GM18951 (cell line): ENCODE data around the gene GUCD1.
"Not testable (repeated sequence)": the region's sequence is repeated elsewhere in the genome, so short reads cannot be mapped to it uniquely, and the experiment has no call there.

Experiments used
- POLR2A ChIP-seq: IDR thresholded peaks from 4 replicates; pipeline ENCODE4 v1.6.1; 2011; ENCODE audit warnings: mild to moderate bottlenecking; ENCODE audit not compliant: insufficient read length, insufficient read depth; ENCODE audit errors: extremely low read depth
- in situ Hi-C: fragments of 300-500 bp; cut with MboI; formaldehyde crosslinking; loops from one replicate; pipeline ENCODE4 v1.12.0; 2022; ENCODE audit warnings: low sequenced_read_pairs, mixed read lengths, inconsistent platforms; ENCODE audit not compliant: unreplicated experiment

GUCD1 gene

DNA sequence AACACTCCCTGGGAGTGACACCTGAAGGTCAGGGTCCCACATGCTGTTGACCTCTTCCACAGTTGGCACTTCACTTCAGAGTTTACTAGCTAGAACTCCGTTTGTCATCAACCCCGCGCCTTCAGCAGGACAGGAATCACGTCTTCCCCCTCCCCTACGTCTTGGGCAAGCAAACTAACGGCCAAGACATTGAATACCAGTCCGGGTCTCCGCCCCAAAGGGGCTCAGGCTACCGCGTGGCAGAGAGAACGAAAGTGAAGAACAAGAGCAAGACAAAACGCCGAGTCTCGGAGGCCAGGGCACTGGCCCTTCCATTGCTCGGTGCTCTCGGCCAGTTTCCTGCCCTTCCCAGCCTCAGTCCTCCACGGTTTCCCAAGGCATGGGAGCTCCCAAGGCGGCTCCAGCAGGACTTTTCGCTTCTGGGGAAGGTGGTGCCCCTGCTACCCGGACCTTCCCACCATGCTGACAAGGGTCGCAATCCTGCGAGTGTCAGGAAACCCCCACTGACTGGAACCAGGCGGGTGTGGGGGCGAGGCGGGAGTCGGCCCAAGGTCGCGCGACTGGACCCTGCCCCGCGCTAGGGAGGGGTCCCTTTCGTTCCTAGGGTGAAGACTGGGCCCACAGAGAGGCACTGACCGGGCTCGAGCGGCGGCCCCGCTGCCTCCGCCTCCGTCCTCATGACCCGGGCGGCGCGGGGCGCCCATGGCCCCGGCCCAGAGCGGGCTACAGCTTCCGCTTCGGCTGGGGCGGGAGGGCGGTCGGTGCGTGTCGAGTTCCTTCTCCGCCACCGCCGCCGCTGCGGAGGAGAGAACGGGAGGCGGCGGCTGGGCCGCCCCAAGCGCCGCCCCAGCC lies at the start of gene GUCD1:
Gene GUCD1, minus strand, starts transcription at position 826 of the 852 bp plus-strand sequence. Its CDS starts 147 bp downstream, at position 679.
- peak; percentile 65 for TF ChIP-seq POLR2A
- in situ Hi-C loops, result no loop called here

DNA sequence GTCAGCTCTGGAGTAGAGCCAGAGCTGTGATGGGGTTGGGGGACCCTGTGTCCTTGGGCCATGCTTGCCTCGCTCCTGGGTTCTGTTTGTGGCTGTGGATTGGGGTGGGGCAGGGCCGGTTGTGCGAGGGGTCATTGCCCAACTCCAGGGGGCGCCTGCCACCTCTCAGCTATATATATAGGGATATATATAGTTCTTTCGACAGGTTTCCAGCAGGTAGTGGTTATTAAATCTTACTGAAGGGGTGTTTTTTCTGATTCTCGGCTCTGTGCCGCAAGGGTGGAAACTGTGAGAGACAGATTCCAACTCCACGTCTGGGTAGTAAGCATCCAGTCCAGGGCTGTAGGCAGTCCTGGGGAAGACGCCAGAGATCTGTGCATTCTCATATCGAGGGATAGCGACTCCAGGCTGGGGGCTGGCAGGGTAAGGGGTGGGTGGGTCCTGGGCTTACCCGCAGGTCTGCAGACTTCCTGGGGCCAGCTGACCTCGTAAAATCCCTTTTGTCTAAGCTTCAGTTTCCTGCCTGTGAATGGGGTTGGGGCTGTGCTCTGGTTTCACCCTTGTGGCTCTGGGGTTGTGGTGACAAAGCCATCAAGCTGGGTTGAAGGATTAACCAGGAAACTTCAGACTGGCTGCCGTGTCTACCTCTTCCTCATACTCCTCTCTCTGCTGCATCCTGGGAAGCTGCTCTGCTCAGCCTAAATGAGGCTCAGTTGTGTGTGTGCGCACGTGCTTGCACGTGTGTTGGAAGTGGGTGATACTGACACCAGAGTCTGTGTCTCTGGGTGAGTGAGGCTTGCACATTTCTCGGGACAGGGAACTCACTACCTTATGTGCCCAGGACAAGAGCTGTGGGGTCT lies 49.1 kb upstream of the GUCD1 start:
- in situ Hi-C loops, result loop anchor here (10.0 kb wide), 1 partner anchor 929 kb away; no protein-coding TSS in a partner anchor

DNA sequence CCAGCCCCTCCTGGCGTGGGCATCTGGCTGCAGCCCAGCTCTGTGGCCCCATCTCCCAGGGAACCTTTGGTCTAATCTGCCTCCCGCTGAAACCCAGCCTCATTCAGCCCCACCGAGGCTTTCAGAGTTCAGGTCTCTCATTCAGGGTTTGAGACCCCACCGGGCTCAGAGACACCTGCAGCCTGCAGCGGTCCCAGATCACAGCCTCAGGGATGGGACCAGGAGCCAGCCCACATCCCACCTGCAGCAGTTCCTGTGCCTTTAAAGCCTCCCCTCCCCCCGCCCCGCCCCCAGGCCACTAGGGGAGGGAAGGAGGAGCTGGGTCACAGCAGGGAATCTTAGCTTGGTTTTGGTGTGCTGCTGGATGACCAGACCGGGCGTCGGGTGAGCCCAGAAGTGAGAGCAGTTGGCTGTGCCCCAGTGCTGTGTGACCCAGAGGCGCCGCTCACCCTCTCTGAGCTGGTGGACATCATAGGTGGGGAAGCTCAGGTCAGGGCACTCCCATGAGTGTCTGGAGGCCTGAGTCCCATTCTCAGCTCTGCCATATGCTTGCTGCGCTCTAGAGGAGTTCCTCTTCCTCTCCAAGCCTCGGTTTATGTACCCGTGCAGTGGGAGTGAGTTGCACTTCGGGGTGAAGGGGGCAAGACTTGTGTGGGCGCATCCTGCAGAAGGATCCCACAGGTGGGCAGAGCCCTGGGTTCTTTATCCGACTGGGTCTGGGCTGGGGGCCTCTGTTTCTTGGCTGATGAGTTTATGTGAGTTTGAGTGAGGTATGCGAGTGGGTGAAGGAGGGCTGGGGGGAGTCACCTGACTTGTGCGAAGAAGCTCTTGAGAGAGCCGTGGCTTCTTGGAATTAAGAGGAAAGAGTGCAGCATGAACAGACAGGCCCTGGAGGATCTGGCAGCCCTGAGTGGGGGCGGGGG lies 48.2 kb upstream of the GUCD1 start, which contains the start of gene GGT1:
Gene GGT1, plus strand, starts transcription at position 347 of the 923 bp plus-strand sequence. CDS start 7,889 bp downstream, outside the sequence.
- in situ Hi-C loops, result loop anchor here (10.0 kb wide), 1 partner anchor 928 kb away; no protein-coding TSS in a partner anchor

DNA sequence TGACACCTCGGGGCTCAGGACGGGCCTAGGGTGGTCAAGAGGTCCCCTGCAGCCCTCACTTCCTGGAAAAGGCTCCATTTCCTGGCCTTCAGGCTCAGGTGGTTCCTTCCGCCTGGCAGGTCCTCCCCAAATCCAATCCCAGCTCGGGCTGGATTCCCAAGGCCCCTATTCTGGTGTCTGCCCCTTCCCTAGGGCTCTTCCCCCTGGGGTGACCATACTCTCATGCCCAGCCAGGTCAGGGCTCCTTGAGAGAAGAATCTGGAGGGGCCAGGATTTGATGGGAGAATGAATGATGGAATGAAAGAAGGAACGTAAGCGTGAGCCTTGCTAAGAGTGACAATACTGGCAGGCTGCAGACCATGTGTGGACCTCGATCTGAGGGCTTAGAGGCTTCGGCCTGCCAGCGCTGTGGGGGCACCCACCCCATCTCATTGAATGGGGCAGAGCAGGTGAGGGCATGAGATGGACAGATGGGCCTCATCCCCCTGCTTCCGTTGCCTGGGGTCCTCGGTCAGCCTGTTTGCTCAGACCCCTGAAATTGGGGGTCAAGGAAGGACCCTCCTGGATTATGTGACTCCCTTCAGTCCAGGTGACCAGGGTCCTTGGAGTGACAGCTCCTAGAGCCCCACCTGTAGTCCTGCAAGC lies 47.3 kb upstream of the GUCD1 start:
- in situ Hi-C loops, result loop anchor here (10.0 kb wide), 1 partner anchor 927 kb away; no protein-coding TSS in a partner anchor

DNA sequence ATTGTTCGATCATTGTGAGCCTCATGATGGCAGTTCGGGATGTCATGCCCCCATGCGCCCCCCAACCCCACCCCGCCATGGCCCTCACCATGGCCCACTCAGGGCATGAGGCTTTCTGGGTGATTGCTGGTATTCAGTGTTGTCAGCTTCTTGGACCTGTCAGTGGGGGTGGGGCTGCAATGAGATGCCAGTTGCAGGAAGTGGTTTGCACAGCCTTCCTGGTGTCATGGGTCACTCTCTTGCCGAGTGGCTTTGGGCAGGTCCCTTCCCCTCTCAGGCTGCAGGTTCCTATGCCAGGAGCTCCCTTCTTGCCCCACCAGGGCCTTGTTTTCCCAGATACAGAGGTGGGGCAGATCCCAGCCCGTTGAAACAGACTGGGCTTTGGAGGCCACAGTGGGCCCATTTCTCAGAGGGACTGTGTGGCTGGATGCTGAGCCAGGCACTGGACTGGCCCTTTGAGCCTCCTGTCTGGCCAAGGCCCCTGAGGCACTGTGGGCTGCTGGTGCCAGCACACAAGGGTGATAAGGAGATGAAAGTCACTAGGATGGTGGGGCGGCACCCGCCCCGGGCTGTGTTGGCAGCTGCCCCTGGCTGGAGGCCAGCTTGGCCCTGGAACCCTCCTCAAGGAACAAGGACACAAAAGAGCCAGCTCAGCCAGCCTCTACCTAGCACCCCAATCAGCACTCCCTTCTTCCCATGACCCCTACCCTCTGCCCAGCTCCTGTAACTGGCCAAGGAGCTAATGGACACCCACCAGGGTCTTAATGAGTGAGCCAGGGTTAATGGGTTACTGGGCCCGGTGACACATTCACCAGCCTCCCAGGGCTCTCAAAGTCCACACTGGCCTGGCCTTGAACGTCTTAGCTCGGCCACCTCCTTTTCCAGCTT lies 46.5 kb upstream of the GUCD1 start:
- in situ Hi-C loops, result loop anchor here (10.0 kb wide), 1 partner anchor 927 kb away; no protein-coding TSS in a partner anchor

DNA sequence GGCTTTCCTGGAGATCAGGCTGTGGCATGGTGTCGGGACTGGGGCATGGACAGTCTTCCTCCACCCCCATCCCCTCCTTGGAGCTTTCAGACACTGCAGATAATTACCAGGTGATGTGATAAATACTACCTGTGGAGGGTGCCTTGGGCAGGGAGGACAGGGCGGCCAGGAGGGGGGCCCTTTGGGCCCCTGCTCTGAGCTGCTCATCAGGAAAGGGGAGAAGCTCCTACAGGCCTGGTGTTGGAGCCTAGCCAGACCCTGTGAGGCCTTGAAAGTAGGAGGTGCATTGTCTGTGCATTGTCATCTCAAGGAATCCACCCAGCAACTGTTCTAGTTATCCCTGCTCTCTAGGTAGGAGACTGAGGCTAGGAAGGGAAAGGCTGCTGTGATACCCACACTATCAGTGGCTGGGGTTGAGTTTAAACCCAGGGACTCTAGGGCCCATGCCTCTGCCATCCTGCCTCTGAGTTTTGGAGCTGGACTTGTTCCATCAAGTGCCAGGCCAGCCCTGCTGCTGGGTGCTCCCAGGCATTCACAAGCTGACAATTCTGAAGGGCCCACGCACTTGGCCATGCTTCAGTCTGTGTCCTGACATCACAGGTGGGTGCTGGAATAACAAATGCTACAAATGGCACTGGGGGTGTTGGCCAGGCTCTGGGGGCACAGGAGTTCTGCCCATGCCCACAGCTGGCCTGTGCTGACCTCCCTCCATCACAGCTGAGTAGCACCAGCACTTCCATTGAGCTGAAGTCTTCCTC lies 45.2 kb upstream of the GUCD1 start:
- in situ Hi-C loops, result loop anchor here (10.0 kb wide), 1 partner anchor 925 kb away; no protein-coding TSS in a partner anchor

More for the DNA sequence above, 46.5 kb upstream of the GUCD1 start:
- TF ChIP-seq POLR2A, result no peak

DNA sequence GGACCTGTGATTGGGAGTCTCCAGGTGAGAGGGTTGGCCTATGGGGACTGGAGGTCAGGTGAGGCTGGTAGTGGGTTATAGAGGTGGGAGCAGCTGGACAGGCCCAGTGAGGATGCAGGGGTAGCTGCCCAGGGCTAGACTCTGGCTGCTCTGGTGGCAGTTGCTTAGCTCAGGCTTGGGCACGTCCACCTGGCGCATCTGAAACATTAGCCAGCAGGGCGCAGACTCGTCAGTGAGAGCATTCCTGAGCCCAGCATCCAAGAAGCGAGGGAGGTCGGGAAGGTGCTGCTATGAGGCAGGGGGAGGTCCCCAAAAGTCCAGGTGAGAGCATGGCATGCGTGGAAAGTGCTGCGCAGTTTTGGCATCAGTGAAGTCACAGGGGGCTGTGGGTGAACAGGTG lies 44.6 kb upstream of the GUCD1 start:
- in situ Hi-C loops, result no loop called here
- no peak for TF ChIP-seq POLR2A

DNA sequence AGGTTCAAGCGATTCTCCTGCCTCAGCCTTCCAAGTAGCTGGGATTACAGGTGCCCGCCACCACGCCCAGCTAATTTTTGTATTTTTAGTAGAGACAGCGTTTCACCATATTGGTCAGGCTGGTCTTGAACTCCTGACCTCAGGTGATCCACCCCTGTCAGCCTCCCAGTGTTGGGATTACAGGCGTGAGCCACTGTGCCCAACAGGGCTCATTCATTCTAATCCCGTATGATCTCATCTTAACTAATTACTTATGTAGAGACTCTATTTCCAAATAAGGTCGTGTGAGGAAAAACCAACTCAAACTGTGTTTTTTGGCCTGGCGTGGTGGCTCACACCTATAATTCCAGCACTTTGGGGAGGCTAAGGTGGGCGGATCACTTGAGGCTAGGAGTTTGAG lies 42.1 kb upstream of the GUCD1 start:
- in situ Hi-C loops, result not testable (repeated sequence)

DNA sequence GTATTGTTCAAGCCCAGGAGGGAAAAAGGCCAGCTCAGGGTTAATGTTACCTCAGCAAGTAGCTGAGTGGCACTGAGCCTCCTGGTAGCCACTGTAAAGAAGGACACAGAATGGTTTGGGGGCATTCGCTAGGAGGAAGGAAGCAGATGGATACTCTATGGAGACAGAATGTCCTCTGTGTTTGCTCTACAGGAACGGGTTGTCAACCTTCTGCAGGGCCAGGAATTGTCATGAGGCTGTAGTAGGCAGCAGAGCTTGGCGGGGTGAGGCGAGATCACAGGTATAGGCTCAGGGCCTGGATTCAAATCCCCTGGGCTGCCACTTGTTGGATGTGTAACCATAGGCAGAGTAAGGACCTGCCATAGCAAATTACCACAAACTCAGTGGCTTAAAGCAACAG lies 40.9 kb upstream of the GUCD1 start:
- TF ChIP-seq POLR2A, result no peak
- in situ Hi-C loops, result no loop called here

DNA sequence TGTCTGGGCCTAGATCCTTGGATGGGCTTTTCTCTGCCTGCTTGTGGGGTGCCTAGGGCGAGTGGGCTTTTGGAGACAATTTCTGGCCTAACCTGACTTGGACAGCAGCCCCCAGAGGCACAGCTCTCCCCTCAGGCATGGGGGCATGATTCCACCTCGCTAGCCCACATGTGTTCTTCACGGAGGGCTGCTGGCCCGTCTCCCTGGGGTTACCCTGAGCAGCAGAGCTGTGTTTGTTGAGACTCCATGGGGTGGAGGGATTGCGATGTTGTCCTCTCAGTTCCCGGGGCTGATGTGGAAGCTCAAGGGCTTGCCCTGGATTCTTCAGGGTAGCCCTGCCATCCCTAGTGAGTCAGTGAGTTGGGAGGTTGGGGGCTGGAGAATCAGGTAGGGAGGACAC lies 40.3 kb upstream of the GUCD1 start:
- no peak for TF ChIP-seq POLR2A
- in situ Hi-C loops, result no loop called here

DNA sequence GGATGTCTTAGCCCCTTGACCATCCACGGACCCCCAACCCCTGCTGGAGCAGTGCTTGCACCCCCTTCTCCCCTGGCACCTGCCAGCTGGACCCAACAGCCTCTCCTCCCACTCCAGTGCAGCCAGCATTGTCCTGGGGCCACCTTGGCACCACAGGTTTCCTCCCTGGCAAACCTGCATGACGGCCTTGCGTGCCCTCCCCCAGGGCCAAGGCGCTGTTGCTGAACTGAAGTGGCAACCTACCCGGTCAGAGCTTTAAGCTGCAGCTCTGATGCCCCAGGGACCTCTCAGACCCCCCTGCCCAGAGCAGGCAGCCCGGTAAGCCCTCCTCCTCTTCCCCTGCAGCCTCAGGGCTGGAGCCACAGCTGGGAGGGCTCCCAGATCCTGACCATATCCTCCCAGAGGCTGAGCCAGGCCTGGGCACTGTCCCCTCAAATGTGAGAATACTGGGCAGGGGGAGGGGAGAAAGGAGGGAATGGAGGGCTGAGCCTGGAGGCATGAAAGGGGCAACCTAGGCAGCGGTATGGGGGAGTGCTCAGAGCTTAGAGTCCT lies 39.7 kb upstream of the GUCD1 start:
- in situ Hi-C loops, result no loop called here
- TF ChIP-seq POLR2A, result no peak
